HepG2 (cell line): ENCODE measurements around the gene TMEM98. TPM values are rescaled to one million over a fixed set of nuclear protein-coding genes. Genes with fewer than 3 reads are reported as not detected.

ENCODE experiments used
- ATF7 ChIP-seq, 2 experiments: fragments of 450-650 bp in 1 of 2; sonication (generic) in 1 of 2; formaldehyde crosslinking in 1 of 2; IDR thresholded peaks; 2 replicates each; pipeline versions ENCODE4 v1.4.0 to v1.6.1; 2016 to 2020; ENCODE audit warnings: antibody characterized with exemption in 1 of 2, mild to moderate bottlenecking in 1 of 2, missing genetic modification reagents in 1 of 2
- MAFG ChIP-seq: sonication (generic); formaldehyde crosslinking; IDR thresholded peaks from 2 replicates; pipeline ENCODE4 v1.5.1; 2020; ENCODE audit warnings: mild to moderate bottlenecking, missing genetic modification reagents
- MIER3 ChIP-seq: IDR thresholded peaks from 2 replicates; pipeline ENCODE4 v1.6.1; 2016; ENCODE audit warnings: missing compliant biosample characterization, borderline replicate concordance
- MTA1 ChIP-seq: sonication (generic); formaldehyde crosslinking; IDR thresholded peaks from 2 replicates; pipeline ENCODE4 v1.4.0; 2020; ENCODE audit warnings: missing genetic modification reagents, mild to moderate bottlenecking, borderline replicate concordance
- SIX1 ChIP-seq: sonication (generic); formaldehyde crosslinking; IDR thresholded peaks from 2 replicates; pipeline ENCODE4 v1.4.0; 2020; ENCODE audit warnings: missing genetic modification reagents, borderline replicate concordance
- U2AF1 ChIP-seq: fragments of 200-400 bp; formaldehyde crosslinking; optimal IDR thresholded peaks from 2 replicates; pipeline ENCODE3; 2017; ENCODE audit warnings: mild to moderate bottlenecking, low read depth, low read length
- ZBTB43 ChIP-seq: sonication (generic); formaldehyde crosslinking; conservative IDR thresholded peaks from 2 replicates; pipeline ENCODE4 v1.4.0; 2020; ENCODE audit warnings: missing genetic modification reagents
- ZNF101 ChIP-seq: sonication (generic); formaldehyde crosslinking; IDR thresholded peaks from 2 replicates; pipeline ENCODE4 v1.4.0; 2020; ENCODE audit warnings: mild to moderate bottlenecking, low read depth, missing genetic modification reagents, borderline replicate concordance
- ZNF281 ChIP-seq: sonication (generic); formaldehyde crosslinking; IDR thresholded peaks from 2 replicates; pipeline ENCODE4 v1.4.0; 2020; ENCODE audit warnings: missing genetic modification reagents, borderline replicate concordance
- polyA plus RNA-seq, 8 experiments: library from polyadenylated mRNA; depleted of rRNA in 3 of 8; stranded (reverse) in 7 of 8; unstranded in 1 of 8; fragments of >200 nt; fragmentation: Illumina TruSeq in 4 of 8; extraction: Trizol in 4 of 8; gene quantifications; 2 replicates each; pipeline versions ENCODE4 v1.2.1 to v1.2.3, GENCODE V29; 2011 to 2016; ENCODE audit warnings: low read depth in 4 of 8, missing spikeins in 1 of 8, mixed read lengths in 1 of 8; ENCODE audit not compliant: insufficient read depth in 1 of 8
- total RNA-seq, 5 experiments: library from RNA; depleted of rRNA; stranded (reverse); fragments of >200 nt; fragmentation: Illumina TruSeq; extraction: Trizol; gene quantifications; 2 replicates each; pipeline ENCODE4 v1.2.3, GENCODE V29; 2016; ENCODE audit warnings: low read depth in 1 of 5

The TMEM98 gene
- total and polyA plus RNA-seq, 2 of the 13 experiments (the other 11 are each of a cell fraction or from before 2014, with no cell fraction given) = 103 to 175 TPM

- TF ChIP-seq ZBTB43 (CRISPR knock-in tag) (peak; percentile 97), SIX1 (CRISPR knock-in tag) (no peak), MAFG (CRISPR knock-in tag) (no peak), ATF7 (IDR thresholded peaks at IDR 0.05) (0 out of 2 replicates have a peak, but pooled peaks have one; percentile 16), ATF7 (CRISPR knock-in tag; IDR thresholded peaks at IDR 0.05) (no peak), ZNF281 (CRISPR knock-in tag) (no peak), U2AF1 (no peak), ZNF101 (no peak), MIER3 (no peak), MTA1 (CRISPR knock-in tag) (no peak)
These were observed 908 bp downstream of the TMEM98 start (continued) for GRCh38 chr17:32928586-32929535.
